Suprapubic skin (tissue), 4 donors: ENCODE data around the gene CREBRF. TPM values are rescaled to one million over a fixed set of nuclear protein-coding genes. Genes with fewer than 3 reads are reported as not detected.
"Not testable (repeated sequence)": the region's sequence is repeated elsewhere in the genome, so short reads cannot be mapped to it uniquely, and the experiment has no call there.

Source experiments
- DNase-seq, 2 donors: peaks; one replicate each; pipeline ENCODE4 v3.0.0-alpha.2; 2019; ENCODE audit warnings: low spot score in 2 of 2
- H3K27ac ChIP-seq: fragments of 200-600 bp; sonication (generic); one replicate; pipeline ENCODE4 v1.5.1; 2019
- H3K27me3 ChIP-seq: fragments of 200-600 bp; sonication (generic); one replicate; pipeline ENCODE4 v1.5.1; 2019
- H3K36me3 ChIP-seq: fragments of 200-600 bp; sonication (generic); one replicate; pipeline ENCODE4 v1.5.1; 2019
- H3K4me1 ChIP-seq: fragments of 200-600 bp; sonication (generic); one replicate; pipeline ENCODE4 v1.5.1; 2019
- H3K4me3 ChIP-seq: fragments of 200-600 bp; sonication (generic); one replicate; pipeline ENCODE4 v1.5.1; 2019; ENCODE audit warnings: mild to moderate bottlenecking
- H3K9me3 ChIP-seq: fragments of 200-600 bp; sonication (generic); one replicate; pipeline ENCODE4 v1.5.1; 2019
- CTCF ChIP-seq, 2 donors: fragments of 200-600 bp in 1 of 2; fragments of 450-650 bp in 1 of 2; sonication (generic) in 1 of 2; IDR thresholded peaks; one replicate each; pipeline ENCODE4 v1.5.1; 2016 to 2019; ENCODE audit warnings: antibody characterized with exemption in 2 of 2, mild to moderate bottlenecking in 1 of 2, moderate library complexity in 1 of 2
- EP300 ChIP-seq: sonication (generic); formaldehyde crosslinking; IDR thresholded peaks from one replicate; pipeline ENCODE4 v1.6.1; 2017; ENCODE audit warnings: antibody characterized with exemption
- POLR2A ChIP-seq, 2 donors: fragments of 450-650 bp; IDR thresholded peaks; one replicate each; pipeline ENCODE4 v1.6.1; 2017; ENCODE audit warnings: antibody characterized with exemption in 2 of 2, mild to moderate bottlenecking in 2 of 2, moderate library complexity in 2 of 2
- POLR2AphosphoS5 ChIP-seq, 3 donors: sonication (generic); formaldehyde crosslinking; IDR thresholded peaks; one replicate each; pipeline ENCODE4 v1.6.1; 2017; ENCODE audit warnings: antibody characterized with exemption in 3 of 3
- WGBS: methylation state at CpG from one replicate; pipeline ENCODE4 v1.1.5; 2018; 5-methylcytosine and 5-hydroxymethylcytosine counted together
- total RNA-seq, 4 donors: library from RNA; depleted of rRNA; stranded (reverse); fragments of >200 nt; gene quantifications; one replicate each; pipeline ENCODE4 v1.1.0, GENCODE V29; 2016

The CREBRF gene
- total RNA-seq, 4 donors from 2014 or later, result 21.8 to 65.5 (median 28.5) TPM

- TF ChIP-seq POLR2AphosphoS5 (IDR thresholded peaks at IDR 0.05) (no peak), CTCF (IDR thresholded peaks at IDR 0.05) (no peak), POLR2A (IDR thresholded peaks at IDR 0.05) (no peak)
- H3K4me1 ChIP-seq, result no peaks in the 10 kb centered on the region
- no peaks in the 10 kb centered on the region for H3K27me3 ChIP-seq
- WGBS, result 90% methylated on average over 7 of the region's 7 CpGs
- H3K36me3 ChIP-seq, result peaks cover 65% of the 10 kb centered on the region
- H3K4me3 ChIP-seq, result no peak overlapping the region
- DNase-seq, result no peak
- H3K9me3 ChIP-seq, result no peaks in the 10 kb centered on the region
- H3K27ac ChIP-seq, result no peak overlapping the region
These were observed 97.7 kb downstream of the CREBRF start for GRCh38 chr5:173153842-173154241.

GRCh38 chr5:173154619-173155018 is 98.5 kb downstream of the CREBRF start:
- not testable (repeated sequence) for H3K4me1 ChIP-seq, H3K27ac ChIP-seq, H3K9me3 ChIP-seq, H3K4me3 ChIP-seq, H3K27me3 ChIP-seq, DNase-seq
- H3K36me3 ChIP-seq, result peaks cover 62% of the 10 kb centered on the region
- WGBS, result 98% methylated on average over 5 of the region's 5 CpGs

GRCh38 chr5:173155912-173156311 is 99.8 kb downstream of the CREBRF start:
- no peak overlapping the region for H3K4me3 ChIP-seq
- no peaks in the 10 kb centered on the region for H3K9me3 ChIP-seq
- no peaks in the 10 kb centered on the region for H3K4me1 ChIP-seq
- TF ChIP-seq CTCF (IDR thresholded peaks at IDR 0.05), result no peak
- TF ChIP-seq EP300, result no peak
- TF ChIP-seq POLR2AphosphoS5 (IDR thresholded peaks at IDR 0.05), result no peak
- TF ChIP-seq POLR2A (IDR thresholded peaks at IDR 0.05), result no peak
- no peak overlapping the region for H3K27ac ChIP-seq
- no peak for DNase-seq
- H3K36me3 ChIP-seq, result peaks cover 67% of the 10 kb centered on the region
- 48% methylated on average over 2 of the region's 2 CpGs for WGBS
- no peaks in the 10 kb centered on the region for H3K27me3 ChIP-seq

GRCh38 chr5:173158366-173158765 is 102.2 kb downstream of the CREBRF start:
- Histone ChIP-seq H3K27ac (no peak overlapping the region), H3K4me1 (no peaks in the 10 kb centered on the region), H3K4me3 (no peak overlapping the region), H3K36me3 (peaks cover 91% of the 10 kb centered on the region), H3K27me3 (no peaks in the 10 kb centered on the region), H3K9me3 (no peaks in the 10 kb centered on the region)
- TF ChIP-seq CTCF (IDR thresholded peaks at IDR 0.05), result no peak
- TF ChIP-seq POLR2A (IDR thresholded peaks at IDR 0.05), result no peak
- no peak for TF ChIP-seq POLR2AphosphoS5 (IDR thresholded peaks at IDR 0.05)
- no peak for TF ChIP-seq EP300
- 83% methylated on average over 4 of the region's 8 CpGs for WGBS
- DNase-seq, result no peak

- H3K36me3 ChIP-seq, result peaks cover 93% of the 10 kb centered on the region
- no peaks in the 10 kb centered on the region for H3K27me3 ChIP-seq
These were observed 103.1 kb downstream of the CREBRF start for GRCh38 chr5:173159256-173159655.

More at GRCh38 chr5:173159256-173159655, 103.1 kb downstream of the CREBRF start:
- no peak for TF ChIP-seq POLR2A (IDR thresholded peaks at IDR 0.05)
- no peak for TF ChIP-seq EP300
- no peak for TF ChIP-seq POLR2AphosphoS5 (IDR thresholded peaks at IDR 0.05)
- no peak for TF ChIP-seq CTCF (IDR thresholded peaks at IDR 0.05)
- no peaks in the 10 kb centered on the region for H3K4me1 ChIP-seq
- H3K9me3 ChIP-seq, result no peaks in the 10 kb centered on the region
- H3K27ac ChIP-seq, result no peak overlapping the region
- no peak overlapping the region for H3K4me3 ChIP-seq
- WGBS, result 78% methylated on average over 3 of the region's 3 CpGs
- DNase-seq, result no peak
